Upper lobe of right lung (tissue), 1 donor: ENCODE data around the gene BCAS3. TPM values are rescaled to one million over a fixed set of nuclear protein-coding genes. Genes with fewer than 3 reads are reported as not detected.

ENCODE experiments used
- ATAC-seq: fragments of 200-7000 bp; cut with Tn5 transposase; one replicate; pipeline ENCODE4 v1.9.1; 2020; ENCODE audit warnings: mild to moderate bottlenecking, moderate library complexity
- DNase-seq: peaks from one replicate; pipeline ENCODE4 v3.0.0-alpha.2; 2020
- H3K27ac ChIP-seq: fragments of 200-600 bp; one replicate; pipeline ENCODE4 v1.8.0; 2022
- H3K27me3 ChIP-seq: fragments of 200-600 bp; one replicate; pipeline ENCODE4 v1.8.0; 2022; ENCODE audit warnings: mild to moderate bottlenecking
- H3K36me3 ChIP-seq: fragments of 200-600 bp; one replicate; pipeline ENCODE4 v1.8.0; 2022
- H3K4me1 ChIP-seq: fragments of 200-600 bp; one replicate; pipeline ENCODE4 v1.8.0; 2022
- H3K4me3 ChIP-seq: fragments of 200-600 bp; one replicate; pipeline ENCODE4 v1.8.0; 2022; ENCODE audit warnings: mild to moderate bottlenecking
- H3K9me3 ChIP-seq: fragments of 200-600 bp; one replicate; pipeline ENCODE4 v1.8.0; 2022
- CTCF ChIP-seq: fragments of 200-600 bp; IDR thresholded peaks from one replicate; pipeline ENCODE4 v1.8.0; 2022; ENCODE audit warnings: antibody characterized with exemption
- intact Hi-C: fragments of 100-400 bp; cut with DNase I; formaldehyde crosslinking; loops from one replicate; pipeline ENCODE4 v1.11.0; 2022
- total RNA-seq: library from RNA; stranded (reverse); fragmentation: NEBNext Ultra II Directional; extraction: Animal tissue kit (Norgen Biotek cat#: 25700); gene quantifications from one replicate; pipeline ENCODE4 v1.2.1, GENCODE V29; 2021
- donor health status: DM: no; HTN: yes; CAD: no; lungs with severe emphysema.

The BCAS3 gene
- total RNA-seq, 1 donor from 2014 or later = 23.5 TPM

- no peak for ATAC-seq
- no peak for TF ChIP-seq CTCF
- DNase-seq = no peak
- Histone ChIP-seq H3K9me3 (no peaks in the 10 kb centered on the region), H3K36me3 (no peaks in the 10 kb centered on the region), H3K27ac (peak overlapping the region; percentile 72), H3K4me1 (peaks cover 35% of the 10 kb centered on the region), H3K4me3 (no peak overlapping the region), H3K27me3 (no peaks in the 10 kb centered on the region)
- intact Hi-C loops = no loop called here
These were observed 654.2 kb downstream of the BCAS3 start for GRCh38 chr17:61331886-61332285.

GRCh38 chr17:61333136-61333535, 655.5 kb downstream of the BCAS3 start:
- intact Hi-C loops = no loop called here
- Histone ChIP-seq H3K9me3 (no peaks in the 10 kb centered on the region), H3K4me3 (no peak overlapping the region), H3K36me3 (no peaks in the 10 kb centered on the region), H3K27ac (peak overlapping the region; percentile 30), H3K27me3 (no peaks in the 10 kb centered on the region), H3K4me1 (peaks cover 47% of the 10 kb centered on the region)
- TF ChIP-seq CTCF = no peak
- ATAC-seq (no peak), DNase-seq (no peak)

- H3K27ac ChIP-seq = no peak overlapping the region
- H3K4me1 ChIP-seq = peaks cover 54% of the 10 kb centered on the region
- DNase-seq = no peak
- no peaks in the 10 kb centered on the region for H3K36me3 ChIP-seq
- no peak for TF ChIP-seq CTCF
- intact Hi-C loops = no loop called here
- no peak for ATAC-seq
- H3K9me3 ChIP-seq = no peaks in the 10 kb centered on the region
- no peak overlapping the region for H3K4me3 ChIP-seq
- H3K27me3 ChIP-seq = no peaks in the 10 kb centered on the region
These were observed 657.0 kb downstream of the BCAS3 start for GRCh38 chr17:61334673-61335072.

GRCh38 chr17:61335105-61335844, 657.6 kb downstream of the BCAS3 start:
- intact Hi-C loops = no loop called here
- H3K36me3 ChIP-seq = no peaks in the 10 kb centered on the region
- peak overlapping the region; percentile 53 for H3K27ac ChIP-seq
- no peaks in the 10 kb centered on the region for H3K9me3 ChIP-seq
- H3K27me3 ChIP-seq = no peaks in the 10 kb centered on the region
- DNase-seq (no peak), ATAC-seq (no peak)
- H3K4me1 ChIP-seq = peaks cover 54% of the 10 kb centered on the region
- no peak overlapping the region for H3K4me3 ChIP-seq
- TF ChIP-seq CTCF = no peak

GRCh38 chr17:61335845-61336655, 658.4 kb downstream of the BCAS3 start:
- Histone ChIP-seq H3K27ac (peak overlapping the region; percentile 53), H3K4me3 (no peak overlapping the region), H3K4me1 (peaks cover 46% of the 10 kb centered on the region), H3K9me3 (no peaks in the 10 kb centered on the region), H3K27me3 (no peaks in the 10 kb centered on the region), H3K36me3 (no peaks in the 10 kb centered on the region)
- DNase-seq (no peak), ATAC-seq (peak; percentile 77)
- no peak for TF ChIP-seq CTCF
- intact Hi-C loops = no loop called here
